ENCODE data around the gene ANGPTL2.

The ANGPTL2 gene

DNA sequence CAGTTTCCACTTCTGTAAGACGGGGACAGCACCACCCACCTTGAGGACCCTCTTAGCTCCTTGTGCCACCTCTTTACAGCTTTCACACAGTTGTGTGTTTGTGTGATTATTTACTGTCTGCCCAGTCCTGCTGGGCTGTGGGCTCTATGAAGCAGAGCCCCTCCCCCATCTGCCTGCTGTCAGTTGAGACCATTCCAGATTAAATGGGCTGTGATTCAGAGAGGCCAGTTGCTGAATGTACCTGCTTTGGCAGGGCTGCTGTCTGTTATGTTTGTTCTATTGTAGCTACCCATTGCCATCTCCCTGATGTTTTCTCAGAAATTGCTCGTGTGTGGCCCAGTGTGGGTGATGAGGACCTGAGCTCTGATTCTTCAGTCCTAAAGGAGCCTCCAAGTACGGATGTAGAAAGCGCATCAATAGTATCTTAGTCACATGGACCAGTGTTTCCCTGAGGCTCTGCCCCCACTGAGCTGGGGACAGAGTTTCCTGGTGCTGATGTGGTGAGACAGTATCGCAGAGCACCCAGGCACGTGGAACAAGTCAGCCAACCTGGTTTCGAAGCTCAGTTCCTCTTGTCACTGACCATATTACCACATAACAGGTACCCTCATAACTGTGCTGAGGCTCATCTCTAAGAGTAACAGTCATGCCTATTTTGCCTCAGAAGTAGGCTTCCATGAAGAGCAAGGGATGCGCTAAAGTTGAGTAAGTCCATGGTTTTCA is 3.7 kb downstream of the ANGPTL2 start:
- ChIA-PET POLR2A (no interaction called here), CTCF (interaction anchor here (1.0 to 1.4 kb wide), 8 partner anchors 12 to 154 kb away, joined by 3 to 5 read pairs (median 4); no protein-coding TSS in a partner anchor)
- DNase-seq (ENCODE audit: low read depth, low spot score), result no peak
- TF ChIP-seq, protein P1, sequence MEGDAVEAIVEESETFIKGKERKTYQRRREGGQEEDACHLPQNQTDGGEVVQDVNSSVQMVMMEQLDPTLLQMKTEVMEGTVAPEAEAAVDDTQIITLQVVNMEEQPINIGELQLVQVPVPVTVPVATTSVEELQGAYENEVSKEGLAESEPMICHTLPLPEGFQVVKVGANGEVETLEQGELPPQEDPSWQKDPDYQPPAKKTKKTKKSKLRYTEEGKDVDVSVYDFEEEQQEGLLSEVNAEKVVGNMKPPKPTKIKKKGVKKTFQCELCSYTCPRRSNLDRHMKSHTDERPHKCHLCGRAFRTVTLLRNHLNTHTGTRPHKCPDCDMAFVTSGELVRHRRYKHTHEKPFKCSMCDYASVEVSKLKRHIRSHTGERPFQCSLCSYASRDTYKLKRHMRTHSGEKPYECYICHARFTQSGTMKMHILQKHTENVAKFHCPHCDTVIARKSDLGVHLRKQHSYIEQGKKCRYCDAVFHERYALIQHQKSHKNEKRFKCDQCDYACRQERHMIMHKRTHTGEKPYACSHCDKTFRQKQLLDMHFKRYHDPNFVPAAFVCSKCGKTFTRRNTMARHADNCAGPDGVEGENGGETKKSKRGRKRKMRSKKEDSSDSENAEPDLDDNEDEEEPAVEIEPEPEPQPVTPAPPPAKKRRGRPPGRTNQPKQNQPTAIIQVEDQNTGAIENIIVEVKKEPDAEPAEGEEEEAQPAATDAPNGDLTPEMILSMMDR (IDR thresholded peaks at IDR 0.05; ENCODE audit: insufficient read depth, low read length, missing control alignments), result no peak
- H3K4me3 ChIP-seq (ENCODE audit: low read depth, low read length), result no peak overlapping the region

GRCh38 chr9:127117801-127118200 is 4.6 kb downstream of the ANGPTL2 start:
- H3K4me3 ChIP-seq (ENCODE audit: low read depth, low read length), result no peak overlapping the region
- TF ChIP-seq, protein P1 (IDR thresholded peaks at IDR 0.05; ENCODE audit: insufficient read depth, low read length, missing control alignments), result no peak
- CTCF ChIA-PET, result interaction anchor here (1.0 to 1.3 kb wide), 2 partner anchors 11 to 69 kb away, joined by 3 read pairs; no protein-coding TSS in a partner anchor
- DNase-seq (ENCODE audit: low read depth, low spot score), result no peak
- POLR2A ChIA-PET, result no interaction called here

GRCh38 chr9:127116957-127117356 is 5.5 kb downstream of the ANGPTL2 start:
- no peak overlapping the region for H3K4me3 ChIP-seq (ENCODE audit: low read depth, low read length)
- no peak for DNase-seq (ENCODE audit: low read depth, low spot score)
- POLR2A ChIA-PET, result no interaction called here
- TF ChIP-seq, protein P1 (IDR thresholded peaks at IDR 0.05; ENCODE audit: insufficient read depth, low read length, missing control alignments), result no peak
- CTCF ChIA-PET, result no interaction called here

DNA sequence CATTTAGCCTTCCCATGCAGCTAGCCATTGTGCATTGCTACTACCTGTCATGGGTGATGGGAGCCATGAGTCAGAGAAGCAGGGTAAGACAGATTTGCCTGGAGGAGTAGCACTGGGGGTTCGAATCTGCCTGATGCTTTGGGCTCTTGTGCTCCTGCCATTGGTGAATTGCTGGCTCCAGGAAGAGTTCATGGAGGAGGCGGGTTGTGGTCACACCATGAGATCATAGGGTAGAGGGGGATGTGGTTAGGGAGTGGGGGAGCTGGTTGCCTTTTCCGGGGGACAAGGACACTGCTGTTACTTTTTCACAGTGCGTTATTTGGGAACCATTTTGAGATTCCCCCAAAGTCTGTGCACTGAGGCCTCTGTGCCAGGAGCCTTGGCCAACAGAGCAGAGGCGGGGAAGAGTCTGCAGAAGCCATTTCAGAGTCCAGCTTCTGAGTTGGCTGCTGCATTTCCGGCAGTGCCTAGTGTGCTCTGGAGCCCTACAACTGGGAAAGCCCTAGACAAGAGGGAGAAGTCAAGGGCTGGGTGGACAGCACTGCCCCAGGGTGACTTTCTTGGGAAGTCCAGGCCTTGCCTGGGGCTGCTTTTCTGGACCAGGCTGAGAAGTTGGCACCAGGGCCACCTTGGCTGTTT is 6.2 kb downstream of the ANGPTL2 start:
- no peak overlapping the region for H3K4me3 ChIP-seq (ENCODE audit: low read depth, low read length)
- TF ChIP-seq, protein P1 (IDR thresholded peaks at IDR 0.05; ENCODE audit: insufficient read depth, low read length, missing control alignments), result no peak
- CTCF ChIA-PET, result interaction anchor here (1.2 kb wide), 1 partner anchor 176 kb away, joined by 4 read pairs; no protein-coding TSS in a partner anchor
- POLR2A ChIA-PET, result no interaction called here
- no peak for DNase-seq (ENCODE audit: low read depth, low spot score)

- no peak overlapping the region for H3K4me3 ChIP-seq (ENCODE audit: low read depth, low read length)
- TF ChIP-seq, protein P1 (IDR thresholded peaks at IDR 0.05; ENCODE audit: insufficient read depth, low read length, missing control alignments), result no peak
- ChIA-PET CTCF (interaction anchor here (0.9 to 1.2 kb wide), 2 partner anchors 33 to 175 kb away, joined by 3 to 4 read pairs; no protein-coding TSS in a partner anchor), POLR2A (no interaction called here)
- DNase-seq (ENCODE audit: low read depth, low spot score), result no peak
Measured at GRCh38 chr9:127114606-127115005, 7.8 kb downstream of the ANGPTL2 start.

DNA sequence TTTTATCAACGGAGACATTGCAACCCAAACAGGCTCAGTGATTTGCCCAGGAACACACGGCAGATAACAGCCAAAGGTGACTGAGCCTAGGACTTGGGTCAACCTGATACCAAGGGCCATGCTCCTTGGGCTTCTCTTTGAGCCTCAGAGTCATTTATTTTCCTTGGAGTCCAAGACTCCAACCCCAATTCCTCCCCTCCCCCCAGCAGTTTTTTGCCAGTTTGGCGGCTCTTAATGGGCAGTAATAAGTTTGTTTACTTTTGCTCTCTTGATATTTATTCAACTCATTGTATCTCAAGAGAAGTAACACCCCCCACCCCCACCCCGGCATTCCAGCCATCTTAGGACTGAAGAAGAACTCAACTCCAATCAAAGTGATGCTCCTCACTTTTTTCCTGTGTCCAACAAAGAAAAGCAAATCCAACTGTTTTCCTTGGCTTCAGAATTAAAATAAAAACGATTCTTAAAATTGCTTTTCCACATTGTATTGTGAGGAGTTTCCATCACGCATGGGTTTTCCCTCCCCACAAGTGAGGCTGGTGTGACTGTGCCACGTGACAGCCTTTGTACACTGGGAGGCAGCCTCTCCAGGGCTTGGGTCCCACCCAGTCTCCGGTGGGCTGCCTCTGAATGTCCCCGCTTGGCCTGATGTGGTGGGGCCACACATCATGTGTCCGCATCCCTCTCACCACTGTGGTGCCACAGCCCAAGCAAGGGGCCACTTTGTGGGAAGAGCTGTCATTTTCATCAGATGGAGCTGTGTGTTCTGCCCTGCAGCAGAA is 9.1 kb downstream of the ANGPTL2 start:
- no peak overlapping the region for H3K4me3 ChIP-seq (ENCODE audit: low read depth, low read length)
- CTCF ChIA-PET, result no interaction called here
- TF ChIP-seq, protein P1 (IDR thresholded peaks at IDR 0.05; ENCODE audit: insufficient read depth, low read length, missing control alignments), result no peak
- POLR2A ChIA-PET, result no interaction called here
- no peak for DNase-seq (ENCODE audit: low read depth, low spot score)

All from AG04449 (cell line).